ENCODE data around the gene ARPIN. TPM values are rescaled to one million over a fixed set of nuclear protein-coding genes. Genes with fewer than 3 reads are reported as not detected.

ARPIN gene
- polyA plus RNA-seq, 3 donors, result 9.7 to 19.3 (median 14.0) TPM

- Mint-ChIP-seq H3K4me3 (no peak overlapping the region), H3K9me3 (no peaks in the 10 kb centered on the region), H3K4me1 (peaks cover 58% of the 10 kb centered on the region), H3K27ac (peak overlapping the region in 3 of 7 donors; percentile 9 to 82 (median 48)), H3K36me3 (peaks cover 51 to 82% of the 10 kb centered on the region in 2 donors), H3K27me3 (ENCODE audit: low read depth in 3 of 3) (no peaks in the 10 kb centered on the region)
- intact Hi-C loops (cut with micrococcal nuclease), result loop anchor here (5.0 kb wide), 2 partner anchors 33 to 63 kb away; partner anchors contain the start of gene ANPEP (in 1 of the 2)
- Histone ChIP-seq H3K27me3 (ENCODE audit: control insufficient read depth in 2 of 2, insufficient read depth in 2 of 2, low read length in 2 of 2) (no peaks in the 10 kb centered on the region), H3K27ac (ENCODE audit: low read depth in 1 of 2, low read length in 2 of 2) (no peak overlapping the region), H3K79me2 (ENCODE audit: insufficient read depth, low read length) (peaks cover 12% of the 10 kb centered on the region), H3K36me3 (replicated peaks in 1 of 2; ENCODE audit: control insufficient read depth in 1 of 2, insufficient read depth in 2 of 2, low read length in 2 of 2) (peaks cover 13 to 41% of the 10 kb centered on the region in 2 donors), H3K4me2 (replicated peaks; ENCODE audit: extremely low read depth, low read length, poor library complexity, severe bottlenecking) (no peak overlapping the region), H3K9me3 (replicated peaks in 1 of 2; ENCODE audit: control insufficient read depth in 1 of 2, insufficient read depth in 1 of 2, low read length in 2 of 2) (no peaks in the 10 kb centered on the region), H3K4me1 (ENCODE audit: control insufficient read depth in 1 of 2, insufficient read depth in 2 of 2, low read length in 2 of 2) (peaks cover 38 to 45% of the 10 kb centered on the region in 2 donors), H3K4me3 (replicated peaks in 1 of 3; ENCODE audit: low read depth in 2 of 3, low read length in 3 of 3) (no peak overlapping the region), H2AFZ (ENCODE audit: insufficient read depth, low read depth, low read length, poor library complexity, severe bottlenecking) (no peak overlapping the region), H3K9ac (ENCODE audit: insufficient read depth, low read length, poor library complexity, severe bottlenecking) (no peak overlapping the region), H4K20me1 (ENCODE audit: insufficient read depth, low read length) (no peaks in the 10 kb centered on the region)
- no peak for DNase-seq
- TF ChIP-seq CTCF (IDR thresholded peaks at IDR 0.05), result no peak
- WGBS (ENCODE audit: insufficient coverage), result 100% methylated on average over 3 of the region's 5 CpGs
These were observed 67.4 kb downstream of the ARPIN start for GRCh38 chr15:89845305-89845893.

Small RNAs within 50 kb of the gene (small RNA-seq; reads per million reads assigned to genes)
- not detected for gene MIR5009 (ENCODE audit: insufficient read length, low read depth)
- gene MIR5094 (ENCODE audit: insufficient read length, low read depth), result not detected
- gene RNU6-1111P (ENCODE audit: insufficient read length, low read depth), result not detected
- gene RNU7-111P (ENCODE audit: insufficient read length, low read depth), result not detected

Other genes with a start within 250 kb of the ARPIN start
- gene PLIN1, start 233.6 kb downstream of the ARPIN start, polyA plus RNA-seq, result under 1 TPM in 1 of 3 donors, not detected in 2; 0.12 TPM
- gene PEX11A, start 222.2 kb downstream of the ARPIN start, polyA plus RNA-seq, result under 1 TPM; 0.72 to 0.84 (median 0.75) TPM
- gene WDR93, start 222.1 kb downstream of the ARPIN start, polyA plus RNA-seq, result not detected
- gene MESP1, start 161.7 kb downstream of the ARPIN start, polyA plus RNA-seq, result 1 to 10 TPM in 1 of 3 donors, under 1 TPM in 2; 0.04 to 1.2 (median 0.06) TPM
- under 1 TPM in 1 of 3 donors, not detected in 2; 0.67 TPM for gene MESP2, start 136.6 kb downstream of the ARPIN start, polyA plus RNA-seq
- 100 to 1,000 TPM in 2 of 3 donors, 10 to 100 TPM in 1; 58.4 to 364 (median 108) TPM for gene ANPEP, start 98.1 kb downstream of the ARPIN start, polyA plus RNA-seq
- gene AP3S2, start 19.0 kb downstream of the ARPIN start, polyA plus RNA-seq, result 10 to 100 TPM; 30.8 to 41.2 (median 32.4) TPM
- 10 to 100 TPM in 1 of 3 donors, 1 to 10 TPM in 2; 3.4 to 45.6 (median 4.8) TPM for gene ZNF710, start 88.4 kb upstream of the ARPIN start, polyA plus RNA-seq
- gene IDH2, start 189.5 kb upstream of the ARPIN start, polyA plus RNA-seq, result 100 to 1,000 TPM in 1 of 3 donors, 10 to 100 TPM in 2; 40.6 to 115 (median 82.2) TPM

All from CD14-positive monocyte (primary cell).